HCT116 (cell line): ENCODE data around the gene CTNNAL1. TPM values are rescaled to one million over a fixed set of nuclear protein-coding genes. Genes with fewer than 3 reads are reported as not detected.
"Not testable (repeated sequence)": the region's sequence is repeated elsewhere in the genome, so short reads cannot be mapped to it uniquely, and the experiment has no call there.

Experiments
- ATAC-seq: fragments of 200-7000 bp; cut with Tn5 transposase; 2 replicates; pipeline ENCODE4 v1.9.1; 2020; ENCODE audit warnings: mild to moderate bottlenecking, moderate library complexity
- BruUV-seq: library from RNA; stranded (reverse); fragments of 400-500 nt; replicated peaks from 2 replicates; lab custom pipeline; 2021; lab: Mats Ljungman, UMichigan
- CTCF ChIA-PET: fragments of 300-600 bp; sonication (Branson Sonifier 250); formaldehyde crosslinking; loops from one replicate; lab custom pipeline; 2021; ENCODE audit warnings: antibody characterized with exemption; lab: Charles Lee
- POLR2A ChIA-PET: fragments of 300-600, 350-600 bp; sonication (Branson Sonifier 250); formaldehyde crosslinking; loops from one replicate; lab custom pipeline; 2021; ENCODE audit warnings: antibody characterized with exemption; lab: Charles Lee
- RAD21 ChIA-PET, 2 experiments: fragments of 300-600 bp; sonication (Branson Sonifier 250); formaldehyde crosslinking; loops; one replicate each; lab custom pipeline; 2023; ENCODE audit warnings: low total read pairs in 2 of 2; ENCODE audit not compliant: uncharacterized antibody in 2 of 2, unreplicated experiment in 2 of 2, low non-redundant PET in 1 of 2; lab: Charles Lee
- DNase-seq: peaks from one replicate; pipeline ENCODE4 v3.0.0-alpha.2; 2010; ENCODE audit warnings: low read depth, low spot score
- H2AFZ ChIP-seq: fragments of 200-600 bp; shearing (Covaris generic), sonication (generic); 2 replicates; pipeline ENCODE4 v1.6.1; 2017; ENCODE audit warnings: low read depth, mixed run types, mixed read lengths, antibody characterized with exemption, low read length; ENCODE audit not compliant: poor library complexity, severe bottlenecking
- H3K27ac ChIP-seq: 2 replicates; pipeline ENCODE4 v1.5.1; 2012; ENCODE audit warnings: low read depth, low read length
- H3K27me3 ChIP-seq: fragments of 200-600 bp; sonication (generic); 2 replicates; pipeline ENCODE4 v1.6.1; 2016; ENCODE audit warnings: mixed run types, low read length, mixed read lengths; ENCODE audit not compliant: insufficient read depth
- H3K36me3 ChIP-seq, 2 experiments: fragments of 200-500 bp in 1 of 2; fragments of 200-600 bp in 1 of 2; sonication (Bioruptor generic) in 1 of 2; sonication (generic) in 1 of 2; 2 replicates each; pipeline versions ENCODE4 v1.5.1 to v1.6.1; 2014 to 2016; ENCODE audit warnings: low read length in 2 of 2, inconsistent platforms in 1 of 2, mixed read lengths in 1 of 2, mixed run types in 1 of 2; ENCODE audit not compliant: insufficient read depth in 2 of 2, control insufficient read depth in 1 of 2
- H3K4me1 ChIP-seq, 2 experiments: fragments of 200-600 bp in 1 of 2; sonication (generic) in 1 of 2; 2 replicates each; pipeline versions ENCODE4 v1.5.1 to v1.6.1; 2012 to 2017; ENCODE audit warnings: low read length in 2 of 2, inconsistent platforms in 1 of 2, mild to moderate bottlenecking in 1 of 2, mixed read lengths in 1 of 2, mixed run types in 1 of 2, moderate library complexity in 1 of 2; ENCODE audit not compliant: insufficient read depth in 2 of 2, control insufficient read depth in 1 of 2
- H3K4me2 ChIP-seq: fragments of 200-600 bp; sonication (generic); 2 replicates; pipeline ENCODE4 v1.6.1; 2017; ENCODE audit warnings: mixed run types, low read length, mixed read lengths
- H3K4me3 ChIP-seq, 2 experiments: fragments of 200-600 bp in 1 of 2; sonication (generic) in 1 of 2; replicated peaks in 1 of 2; 2 replicates each; pipeline ENCODE4 v1.5.1; 2011 to 2016; ENCODE audit warnings: low read length in 2 of 2, control low read depth in 1 of 2, low read depth in 1 of 2, mild to moderate bottlenecking in 1 of 2, mixed read lengths in 1 of 2, mixed run types in 1 of 2
- H3K79me2 ChIP-seq: fragments of 200-600 bp; sonication (generic); 2 replicates; pipeline ENCODE4 v1.6.1; 2017; ENCODE audit warnings: mild to moderate bottlenecking, mixed run types, low read length, moderate library complexity, mixed read lengths; ENCODE audit not compliant: insufficient read depth
- H3K9ac ChIP-seq: fragments of 200-600 bp; sonication (generic); 2 replicates; pipeline ENCODE4 v1.6.1; 2016; ENCODE audit warnings: low read length, mixed read lengths
- H3K9me2 ChIP-seq: fragments of 200-600 bp; sonication (generic), shearing (Covaris generic); 2 replicates; pipeline ENCODE4 v1.6.1; 2017; ENCODE audit warnings: mixed run types, mild to moderate bottlenecking, moderate library complexity; ENCODE audit not compliant: insufficient read depth
- H3K9me3 ChIP-seq, 2 experiments: fragments of 200-500 bp in 1 of 2; fragments of 200-600 bp in 1 of 2; sonication (Bioruptor generic) in 1 of 2; sonication (generic) in 1 of 2; 2 replicates each; pipeline ENCODE4 v1.6.1; 2014 to 2017; ENCODE audit warnings: low read length in 2 of 2, mixed read lengths in 2 of 2, inconsistent platforms in 1 of 2, low read depth in 1 of 2, mild to moderate bottlenecking in 1 of 2, mixed run types in 1 of 2, moderate library complexity in 1 of 2; ENCODE audit not compliant: control insufficient read depth in 1 of 2, insufficient read depth in 1 of 2
- H4K20me1 ChIP-seq: fragments of 200-600 bp; sonication (generic), shearing (Covaris generic); 2 replicates; pipeline ENCODE4 v1.6.1; 2017; ENCODE audit warnings: mixed run types, mild to moderate bottlenecking, moderate library complexity; ENCODE audit not compliant: insufficient read depth
- CBX3 ChIP-seq: IDR thresholded peaks from 2 replicates; pipeline ENCODE4 v1.6.1; 2012; ENCODE audit warnings: low read depth
- CTCF ChIP-seq, 3 experiments: fragments of 200-600 bp in 1 of 3; sonication (generic) in 1 of 3; IDR thresholded peaks in 2 of 3; conservative IDR thresholded peaks in 1 of 3; 2 replicates each; pipeline ENCODE4 v1.5.1; 2012 to 2017; ENCODE audit warnings: low read depth in 2 of 3, low read length in 2 of 3, antibody characterized with exemption in 1 of 3, borderline replicate concordance in 1 of 3, control low read depth in 1 of 3, mild to moderate bottlenecking in 1 of 3, mixed read lengths in 1 of 3, mixed run types in 1 of 3, moderate library complexity in 1 of 3; ENCODE audit not compliant: insufficient read depth in 1 of 3
- EGR1 ChIP-seq: IDR thresholded peaks from 2 replicates; pipeline ENCODE4 v1.6.1; 2012; ENCODE audit warnings: low read depth
- JUND ChIP-seq: IDR thresholded peaks from 2 replicates; pipeline ENCODE4 v1.6.1; 2012
- POLR2A ChIP-seq: IDR thresholded peaks from 2 replicates; pipeline ENCODE4 v1.7.0; 2011; ENCODE audit warnings: borderline replicate concordance; ENCODE audit not compliant: insufficient read depth, insufficient read length; ENCODE audit errors: extremely low read depth
- POLR2AphosphoS5 ChIP-seq: IDR thresholded peaks from 2 replicates; pipeline ENCODE4 v1.6.1; 2011; ENCODE audit warnings: mild to moderate bottlenecking, low read depth, low read length, moderate library complexity
- SP1 ChIP-seq: IDR thresholded peaks from 2 replicates; pipeline ENCODE4 v1.6.1; 2012; ENCODE audit warnings: low read depth
- SRF ChIP-seq: IDR thresholded peaks from 2 replicates; pipeline ENCODE4 v1.6.1; 2012; ENCODE audit warnings: low read depth
- TCF7L2 ChIP-seq: IDR thresholded peaks from 2 replicates; pipeline ENCODE4 v1.7.0; 2011; ENCODE audit warnings: borderline replicate concordance, inconsistent platforms; ENCODE audit not compliant: insufficient read depth, insufficient read length; ENCODE audit errors: extremely low read depth
- ZFX ChIP-seq: fragments of 450-650 bp; IDR thresholded peaks from 2 replicates; pipeline ENCODE4 v1.6.1; 2017
- ZNF274 ChIP-seq: fragments of 200-500 bp; sonication (Bioruptor generic); IDR thresholded peaks from 2 replicates; pipeline ENCODE4 v1.6.1; 2014; ENCODE audit warnings: mild to moderate bottlenecking, low read depth, low read length, inconsistent platforms
- intact Hi-C: fragments of 100-400 bp; cut with micrococcal nuclease; formaldehyde crosslinking; loops from 2 replicates; pipeline ENCODE4 v1.10.0; 2022
- total RNA-seq: library from RNA; stranded (reverse); gene quantifications from one replicate; pipeline ENCODE4 v1.2.1, GENCODE V29; 2021; ENCODE audit not compliant: unreplicated experiment

CTNNAL1 gene
- total RNA-seq, 1 experiment from 2014 or later: 87.2 TPM

- no peak overlapping the region for H3K27ac ChIP-seq
- TF ChIP-seq CBX3: no peak
- no peak for TF ChIP-seq SP1
- TF ChIP-seq ZFX: no peak
- no peak for TF ChIP-seq ZNF274
- no peak for TF ChIP-seq POLR2A
- no peak for TF ChIP-seq CTCF (IDR thresholded peaks at IDR 0.05 in 2 of 3, conservative IDR thresholded peaks at IDR 0.05 in 1 of 3; ENCODE audit: borderline replicate concordance in 1 of 3, insufficient read depth in 1 of 3, low read depth in 2 of 3, low read length in 2 of 3)
- TF ChIP-seq SRF: no peak
- TF ChIP-seq EGR1: no peak
- TF ChIP-seq POLR2AphosphoS5: no peak
- no peak for TF ChIP-seq TCF7L2
- TF ChIP-seq JUND: no peak
- TF ChIP-seq, all 23 proteins: peak for 0
- RAD21 ChIA-PET: no interaction called here
- H3K4me3 ChIP-seq: no peak overlapping the region
- BruUV-seq: no TSS peak
- no peak overlapping the region for H2AFZ ChIP-seq
- no peaks in the 10 kb centered on the region for H3K9me3 ChIP-seq
- POLR2A ChIA-PET: no interaction called here
- peaks cover 45 to 52% of the 10 kb centered on the region in 2 experiments; a peak in 3 of 4 replicates for H3K36me3 ChIP-seq
- CTCF ChIA-PET: interaction anchor here (1.3 kb wide), 1 partner anchor 54 kb away, joined by 3 read pairs; no protein-coding TSS in a partner anchor
- no peak overlapping the region for H3K9ac ChIP-seq
- intact Hi-C loops: no loop called here
- no peaks in the 10 kb centered on the region for H3K4me1 ChIP-seq
- no peak for DNase-seq
- no peaks in the 10 kb centered on the region for H3K27me3 ChIP-seq
- ATAC-seq: no peak
- no peaks in the 10 kb centered on the region for H3K9me2 ChIP-seq
- H4K20me1 ChIP-seq: no peaks in the 10 kb centered on the region
- no peak overlapping the region for H3K4me2 ChIP-seq
- H3K79me2 ChIP-seq: no peaks in the 10 kb centered on the region
Observed at GRCh38 chr9:108900176-108900575, 113.1 kb downstream of the CTNNAL1 start.

GRCh38 chr9:108899023-108899695 is 114.1 kb downstream of the CTNNAL1 start:
- CTCF ChIA-PET: interaction anchor here (1.3 kb wide), 1 partner anchor 55 kb away, joined by 3 read pairs; no protein-coding TSS in a partner anchor
- BruUV-seq, H4K20me1 ChIP-seq, H3K9me2 ChIP-seq, H3K4me3 ChIP-seq, H3K9me3 ChIP-seq, DNase-seq, H3K4me2 ChIP-seq, H2AFZ ChIP-seq, H3K27me3 ChIP-seq, H3K4me1 ChIP-seq, ATAC-seq, H3K27ac ChIP-seq, H3K79me2 ChIP-seq, RAD21 ChIA-PET, intact Hi-C loops, POLR2A ChIA-PET, H3K9ac ChIP-seq: not testable (repeated sequence)
- peaks cover 41 to 50% of the 10 kb centered on the region in 2 experiments; a peak in 3 of 4 replicates for H3K36me3 ChIP-seq
